Esophagus (tissue), 2 donors: ENCODE data around the gene EEF1AKMT4. TPM values are rescaled to one million over a fixed set of nuclear protein-coding genes. Genes with fewer than 3 reads are reported as not detected.

Experiments used
- H3K27ac ChIP-seq, 2 donors: one replicate each; pipeline ENCODE4 v1.5.1; 2013; ENCODE audit warnings: low read depth in 2 of 2, mild to moderate bottlenecking in 2 of 2, inconsistent platforms in 1 of 2, low read length in 1 of 2, moderate library complexity in 1 of 2
- H3K27me3 ChIP-seq, 2 donors: one replicate each; pipeline ENCODE4 v1.6.1; 2013; ENCODE audit warnings: low read length in 2 of 2, control low read depth in 1 of 2, mild to moderate bottlenecking in 1 of 2; ENCODE audit not compliant: insufficient read depth in 2 of 2, control insufficient read depth in 1 of 2
- H3K36me3 ChIP-seq, 2 donors: one replicate each; pipeline ENCODE4 v1.6.1; 2013; ENCODE audit warnings: low read length in 1 of 2; ENCODE audit not compliant: control insufficient read depth in 2 of 2, insufficient read depth in 2 of 2
- H3K4me1 ChIP-seq, 2 donors: one replicate each; pipeline ENCODE4 v1.6.1; 2013; ENCODE audit warnings: low read length in 1 of 2; ENCODE audit not compliant: control insufficient read depth in 2 of 2, insufficient read depth in 2 of 2
- H3K4me3 ChIP-seq, 2 donors: one replicate each; pipeline ENCODE4 v1.5.1; 2013; ENCODE audit warnings: low read length in 2 of 2, mild to moderate bottlenecking in 2 of 2, low read depth in 1 of 2, moderate library complexity in 1 of 2
- H3K9me3 ChIP-seq, 2 donors: one replicate each; pipeline ENCODE4 v1.6.1; 2013; ENCODE audit warnings: mild to moderate bottlenecking in 2 of 2, low read depth in 1 of 2, low read length in 1 of 2, moderate library complexity in 1 of 2; ENCODE audit not compliant: control insufficient read depth in 2 of 2, insufficient read depth in 1 of 2
- WGBS, 2 donors: extraction: QIAGEN DNeasy Blood & Tissue Kit; methylation state at CpG; one replicate each; pipeline ENCODE4 v1.1.7; 2013; 5-methylcytosine and 5-hydroxymethylcytosine counted together
- polyA plus RNA-seq, 2 donors: library from polyadenylated mRNA; stranded (reverse); fragments of 200-250 nt; gene quantifications; one replicate each; pipeline ENCODE4 v1.2.3, GENCODE V29; 2013
- donor health status: healthy with polysubstance abuse.
- donor health status: Bipolar disorder and iron deficiency.

Gene EEF1AKMT4
- polyA plus RNA-seq, 2 donors, result 3.5 to 8.6 TPM

- Histone ChIP-seq H3K4me3 (no peak overlapping the region), H3K27me3 (no peaks in the 10 kb centered on the region), H3K27ac (no peak overlapping the region), H3K4me1 (peaks cover 4 to 10% of the 10 kb centered on the region in 2 donors), H3K36me3 (peaks cover 9 to 28% of the 10 kb centered on the region in 2 donors), H3K9me3 (no peaks in the 10 kb centered on the region)
- 69 to 76% methylated on average over 4 of the region's 4 CpGs for WGBS, 2 donors
Measured at GRCh38 chr3:184240384-184241140, 8.9 kb upstream of the EEF1AKMT4 start.

- no peaks in the 10 kb centered on the region for H3K9me3 ChIP-seq
- no peak overlapping the region for H3K4me3 ChIP-seq
- peaks cover 4 to 10% of the 10 kb centered on the region in 2 donors for H3K4me1 ChIP-seq
- H3K36me3 ChIP-seq, result peaks cover 9 to 29% of the 10 kb centered on the region in 2 donors
- H3K27me3 ChIP-seq, result no peaks in the 10 kb centered on the region
- 28 to 32% methylated on average over 17 of the region's 17 CpGs for WGBS, 2 donors
- H3K27ac ChIP-seq, result no peak overlapping the region
Measured at GRCh38 chr3:184241141-184241446, 8.4 kb upstream of the EEF1AKMT4 start.

- peaks cover 9 to 29% of the 10 kb centered on the region in 2 donors for H3K36me3 ChIP-seq
- peak overlapping the region in 1 of 2 donors; percentile 21 for H3K4me3 ChIP-seq
- no peaks in the 10 kb centered on the region for H3K27me3 ChIP-seq
- 20 to 27% methylated on average over 45 to 46 of the region's 46 CpGs for WGBS, 2 donors
- H3K4me1 ChIP-seq, result peaks cover 4 to 10% of the 10 kb centered on the region in 2 donors
- H3K9me3 ChIP-seq, result no peaks in the 10 kb centered on the region
- peak overlapping the region; percentile 12 to 21 for H3K27ac ChIP-seq
Measured at GRCh38 chr3:184241447-184242296, 7.8 kb upstream of the EEF1AKMT4 start.

- Histone ChIP-seq H3K27ac (no peak overlapping the region), H3K27me3 (no peaks in the 10 kb centered on the region), H3K4me3 (no peak overlapping the region), H3K36me3 (peaks cover 9 to 29% of the 10 kb centered on the region in 2 donors), H3K4me1 (peaks cover 4 to 10% of the 10 kb centered on the region in 2 donors), H3K9me3 (no peaks in the 10 kb centered on the region)
- 76 to 82% methylated on average over 5 of the region's 5 CpGs for WGBS, 2 donors
Measured at GRCh38 chr3:184242297-184242685, 7.2 kb upstream of the EEF1AKMT4 start.

- no peaks in the 10 kb centered on the region for H3K4me1 ChIP-seq
- H3K4me3 ChIP-seq, result peak within 1 kb of the TSS; percentile 80 to 93
- H3K36me3 ChIP-seq, result peaks cover 6 to 15% of the 10 kb centered on the region in 2 donors
- no peaks in the 10 kb centered on the region for H3K9me3 ChIP-seq
- 0% methylated on average over 47 to 49 of the region's 49 CpGs for WGBS, 2 donors
- peak within 1 kb of the TSS; percentile 81 to 88 for H3K27ac ChIP-seq
- H3K27me3 ChIP-seq, result no peaks in the 10 kb centered on the region
Measured at GRCh38 chr3:184248454-184249411, 739 bp upstream of the EEF1AKMT4 start, which contains the start of gene ALG3. TSS of gene ALG3 (minus strand) at chr3:184248962. CDS start at chr3:184248940, 22 bp downstream.

GRCh38 chr3:184250167-184250828, 826 bp downstream of the EEF1AKMT4 start:
- WGBS, 2 donors, result 11 to 12% methylated on average over 20 of the region's 20 CpGs
- Histone ChIP-seq H3K9me3 (no peaks in the 10 kb centered on the region), H3K27ac (peak overlapping the region; percentile 55 to 76), H3K36me3 (peaks cover 0 to 4% of the 10 kb centered on the region in 2 donors), H3K27me3 (no peaks in the 10 kb centered on the region), H3K4me3 (peak overlapping the region; percentile 62 to 80), H3K4me1 (no peaks in the 10 kb centered on the region)

- H3K27me3 ChIP-seq, result no peaks in the 10 kb centered on the region
- H3K9me3 ChIP-seq, result no peaks in the 10 kb centered on the region
- H3K4me3 ChIP-seq, result no peak overlapping the region
- peaks cover 5 to 6% of the 10 kb centered on the region in 2 donors for H3K4me1 ChIP-seq
- H3K36me3 ChIP-seq, result no peaks in the 10 kb centered on the region
- WGBS, 2 donors, result 87 to 88% methylated on average over 3 of the region's 3 CpGs
- H3K27ac ChIP-seq, result no peak overlapping the region
Measured at GRCh38 chr3:184255291-184256039, 6.0 kb downstream of the EEF1AKMT4 start.

GRCh38 chr3:184257083-184257915, 7.8 kb downstream of the EEF1AKMT4 start:
- WGBS, 2 donors, result 94% methylated on average over 23 of the region's 23 CpGs
- Histone ChIP-seq H3K9me3 (no peaks in the 10 kb centered on the region), H3K4me3 (no peak overlapping the region), H3K27ac (no peak overlapping the region), H3K36me3 (no peaks in the 10 kb centered on the region), H3K4me1 (peaks cover 16 to 17% of the 10 kb centered on the region in 2 donors), H3K27me3 (peaks cover 0 to 10% of the 10 kb centered on the region in 2 donors)
